Kidney (tissue), 14 donors: Measurements from ENCODE around the gene OLA1. TPM values are rescaled to one million over a fixed set of nuclear protein-coding genes. Genes with fewer than 3 reads are reported as not detected.

Source experiments
- DNase-seq, 5 donors: peaks; one replicate each; pipeline ENCODE4 v3.0.0-alpha.2; 2013 to 2020
- FAIRE-seq: peaks from 2 replicates; lab custom pipeline; 2012; peaks lifted over from hg19 to GRCh38; lab: Jason Lieb, UNC
- H3K27ac ChIP-seq, 2 donors: one replicate each; pipeline ENCODE4 v1.7.0; 2013; ENCODE audit warnings: low read depth in 2 of 2, low read length in 2 of 2, inconsistent platforms in 1 of 2
- H3K27me3 ChIP-seq: one replicate; pipeline ENCODE4 v1.7.1; 2013; ENCODE audit warnings: low read length, inconsistent platforms; ENCODE audit not compliant: control insufficient read depth, insufficient read depth
- H3K36me3 ChIP-seq, 3 donors: one replicate each; pipeline versions ENCODE4 v1.7.0 to v1.7.1; 2013; ENCODE audit warnings: low read length in 3 of 3, control low read depth in 1 of 3, inconsistent platforms in 1 of 3; ENCODE audit not compliant: insufficient read depth in 3 of 3, control insufficient read depth in 2 of 3
- H3K4me1 ChIP-seq, 3 donors: one replicate each; pipeline versions ENCODE4 v1.7.0 to v1.7.1; 2013; ENCODE audit warnings: low read length in 3 of 3, inconsistent platforms in 1 of 3, low read depth in 1 of 3; ENCODE audit not compliant: control insufficient read depth in 2 of 3, insufficient read depth in 2 of 3
- H3K4me3 ChIP-seq, 3 donors: one replicate each; pipeline versions ENCODE4 v1.7.0 to v1.8.1; 2013; ENCODE audit warnings: low read length in 3 of 3, control low read depth in 1 of 3, inconsistent platforms in 1 of 3
- H3K9ac ChIP-seq, 3 donors: one replicate each; pipeline versions ENCODE4 v1.7.0 to v1.7.1; 2013; ENCODE audit warnings: low read length in 3 of 3, control low read depth in 1 of 3, inconsistent platforms in 1 of 3
- H3K9me3 ChIP-seq, 3 donors: one replicate each; pipeline versions ENCODE4 v1.7.0 to v1.7.1; 2013; ENCODE audit warnings: low read length in 3 of 3, control low read depth in 1 of 3, inconsistent platforms in 1 of 3; ENCODE audit not compliant: control insufficient read depth in 2 of 3, insufficient read depth in 1 of 3
- intact Hi-C: fragments of 100-400 bp; cut with DNase I; formaldehyde crosslinking; loops from one replicate; pipeline ENCODE4 v1.11.1; 2022
- polyA plus RNA-seq: library from polyadenylated mRNA; stranded (reverse); fragments of 350-450 nt; fragmentation: Illumina TruSeq; extraction: RNeasy Lipid Tissue Mini Kit (QIAGEN cat#74804); gene quantifications from one replicate; pipeline ENCODE4 v1.2.3, GENCODE V29; 2014; ENCODE audit warnings: low read depth, low replicate concordance; ENCODE audit not compliant: insufficient read depth
- total RNA-seq: library from RNA; stranded (reverse); fragmentation: NEBNext Ultra II Directional; extraction: Animal tissue kit (Norgen Biotek cat#: 25700); gene quantifications from one replicate; pipeline ENCODE4 v1.2.1, GENCODE V29; 2021
- TF ChIP-seq, protein P1 (sequence below): IDR thresholded peaks from 3 replicates; pipeline ENCODE4 v1.5.1; 2012; ENCODE audit warnings: mild to moderate bottlenecking, moderate library complexity, borderline replicate concordance; ENCODE audit not compliant: insufficient read depth; ENCODE audit errors: extremely low read depth
- donor health status: control.
- donor health status: control.
- donor health status: control.
- donor health status: control.
- donor health status: control.
- donor health status: DM: yes; HTN: yes; CAD: no.
- donor health status: Normal renal cell carcinoma (clear cell type).

The OLA1 gene
- total and polyA plus RNA-seq, 2 donors from 2014 or later: 64.2 to 90.0 TPM

DNA sequence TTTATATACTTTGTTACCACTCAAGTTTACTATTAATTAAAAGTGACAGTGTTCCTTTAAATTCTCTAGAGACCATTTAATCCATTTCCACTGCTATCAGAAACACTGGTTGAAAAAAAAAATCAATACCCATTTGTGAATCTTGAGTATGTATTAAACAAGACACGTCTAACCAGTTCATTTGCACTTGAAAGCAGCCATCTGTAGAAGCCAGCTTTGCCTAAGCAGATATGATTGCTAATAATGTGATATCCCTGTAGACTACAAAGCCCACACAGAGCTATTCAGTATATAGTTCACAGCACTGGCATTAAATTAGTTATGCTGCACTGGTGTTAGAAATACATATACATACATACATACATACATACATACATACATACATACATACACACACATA is 171.4 kb downstream of the OLA1 start:
- TF ChIP-seq, protein P1, sequence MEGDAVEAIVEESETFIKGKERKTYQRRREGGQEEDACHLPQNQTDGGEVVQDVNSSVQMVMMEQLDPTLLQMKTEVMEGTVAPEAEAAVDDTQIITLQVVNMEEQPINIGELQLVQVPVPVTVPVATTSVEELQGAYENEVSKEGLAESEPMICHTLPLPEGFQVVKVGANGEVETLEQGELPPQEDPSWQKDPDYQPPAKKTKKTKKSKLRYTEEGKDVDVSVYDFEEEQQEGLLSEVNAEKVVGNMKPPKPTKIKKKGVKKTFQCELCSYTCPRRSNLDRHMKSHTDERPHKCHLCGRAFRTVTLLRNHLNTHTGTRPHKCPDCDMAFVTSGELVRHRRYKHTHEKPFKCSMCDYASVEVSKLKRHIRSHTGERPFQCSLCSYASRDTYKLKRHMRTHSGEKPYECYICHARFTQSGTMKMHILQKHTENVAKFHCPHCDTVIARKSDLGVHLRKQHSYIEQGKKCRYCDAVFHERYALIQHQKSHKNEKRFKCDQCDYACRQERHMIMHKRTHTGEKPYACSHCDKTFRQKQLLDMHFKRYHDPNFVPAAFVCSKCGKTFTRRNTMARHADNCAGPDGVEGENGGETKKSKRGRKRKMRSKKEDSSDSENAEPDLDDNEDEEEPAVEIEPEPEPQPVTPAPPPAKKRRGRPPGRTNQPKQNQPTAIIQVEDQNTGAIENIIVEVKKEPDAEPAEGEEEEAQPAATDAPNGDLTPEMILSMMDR: no peak
- DNase-seq: no peak
- Histone ChIP-seq H3K9ac (no peak overlapping the region), H3K9me3 (no peaks in the 10 kb centered on the region), H3K4me1 (no peaks in the 10 kb centered on the region), H3K36me3 (no peaks in the 10 kb centered on the region), H3K27me3 (no peaks in the 10 kb centered on the region), H3K4me3 (no peak overlapping the region), H3K27ac (no peak overlapping the region)
- intact Hi-C loops: no loop called here
- FAIRE-seq: no peak

DNA sequence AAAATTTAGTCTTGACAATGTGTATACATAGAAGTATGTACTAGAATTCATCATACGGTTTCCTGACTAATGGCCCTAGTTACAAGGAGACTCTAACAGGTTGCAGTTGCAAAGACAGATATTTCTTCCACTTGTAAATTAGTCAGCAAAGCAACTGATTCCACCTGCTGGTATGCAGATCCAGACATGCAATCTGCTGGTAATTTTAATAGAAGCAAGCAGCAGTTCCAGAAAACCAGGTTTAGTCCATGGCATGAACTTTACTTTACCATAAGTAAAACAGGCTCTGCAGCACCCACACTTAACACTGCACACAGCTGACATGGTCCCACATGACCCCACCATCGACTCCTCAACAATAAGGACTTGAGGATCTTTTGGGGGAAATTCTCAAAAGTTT is 172.3 kb downstream of the OLA1 start:
- Histone ChIP-seq H3K9ac (no peak overlapping the region), H3K36me3 (no peaks in the 10 kb centered on the region), H3K4me3 (no peak overlapping the region), H3K4me1 (no peaks in the 10 kb centered on the region), H3K9me3 (no peaks in the 10 kb centered on the region), H3K27ac (no peak overlapping the region), H3K27me3 (no peaks in the 10 kb centered on the region)
- intact Hi-C loops: no loop called here
- FAIRE-seq (no peak), DNase-seq (no peak)
- TF ChIP-seq, protein P1: no peak

DNA sequence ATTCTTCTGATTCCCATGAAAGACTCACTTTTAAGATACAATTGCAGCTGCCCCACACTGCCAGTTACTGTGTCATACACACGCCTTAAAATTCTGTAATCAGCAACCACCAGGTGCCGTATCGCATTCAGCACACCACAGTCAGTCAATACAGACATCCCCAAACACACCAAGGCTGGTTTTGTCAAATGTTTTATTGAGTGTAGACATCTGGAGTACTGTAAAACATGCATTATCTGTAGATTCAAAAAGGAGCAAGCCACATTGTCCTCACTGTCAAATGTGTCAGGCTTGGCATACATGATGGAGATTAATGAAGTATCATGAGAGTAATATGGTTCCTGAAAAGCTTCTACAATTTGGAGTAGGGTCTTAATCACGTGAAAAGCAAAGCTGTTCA is 173.5 kb downstream of the OLA1 start:
- H3K36me3 ChIP-seq: no peaks in the 10 kb centered on the region
- TF ChIP-seq, protein P1: no peak
- H3K27me3 ChIP-seq: no peaks in the 10 kb centered on the region
- DNase-seq (no peak), FAIRE-seq (no peak)
- H3K4me1 ChIP-seq: no peaks in the 10 kb centered on the region
- no peak overlapping the region for H3K27ac ChIP-seq
- no peak overlapping the region for H3K9ac ChIP-seq
- intact Hi-C loops: no loop called here
- no peaks in the 10 kb centered on the region for H3K9me3 ChIP-seq
- H3K4me3 ChIP-seq: no peak overlapping the region

DNA sequence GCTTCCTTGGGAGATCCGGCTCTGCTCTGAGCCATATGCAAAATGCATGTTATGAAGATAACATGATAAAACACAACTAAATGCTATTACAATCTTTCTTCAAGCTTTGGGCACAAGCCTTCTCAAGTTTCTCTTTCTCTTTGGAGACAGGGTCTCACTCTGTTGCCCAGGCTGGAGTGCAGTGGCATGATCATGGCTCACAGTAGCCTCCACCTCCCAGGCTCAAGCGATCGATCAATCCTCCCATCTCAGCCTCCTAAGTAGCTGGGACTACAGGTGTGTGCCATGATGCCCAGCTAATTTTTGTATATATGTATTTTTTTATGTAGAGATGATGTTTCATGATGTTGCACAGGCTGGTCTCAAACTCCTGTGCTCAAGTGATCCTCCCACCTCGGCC is 175.5 kb downstream of the OLA1 start:
- Histone ChIP-seq H3K27me3 (no peaks in the 10 kb centered on the region), H3K36me3 (no peaks in the 10 kb centered on the region), H3K9me3 (no peaks in the 10 kb centered on the region), H3K4me1 (no peaks in the 10 kb centered on the region), H3K9ac (no peak overlapping the region), H3K27ac (no peak overlapping the region), H3K4me3 (no peak overlapping the region)
- DNase-seq: no peak
- no peak for FAIRE-seq
- intact Hi-C loops: no loop called here
- TF ChIP-seq, protein P1: no peak
